Gastrocnemius medialis (tissue), 4 donors: ENCODE data around the gene SIK1.
"Not testable (repeated sequence)": the region's sequence is repeated elsewhere in the genome, so short reads cannot be mapped to it uniquely, and the experiment has no call there.

Source experiments
- CTCF ChIP-seq, 5 experiments: fragments of 450-650 bp in 3 of 5; fragments of 200-600 bp in 2 of 5; sonication (generic) in 2 of 5; IDR thresholded peaks in 4 of 5; conservative IDR thresholded peaks in 1 of 5; 1 replicate in 4 of 5; 2 replicates in 1 of 5; pipeline ENCODE4 v1.5.1; 2016 to 2019; ENCODE audit warnings: antibody characterized with exemption in 5 of 5, mild to moderate bottlenecking in 3 of 5, moderate library complexity in 3 of 5
- POLR2A ChIP-seq, 2 donors: fragments of 450-650 bp; IDR thresholded peaks; one replicate each; pipeline ENCODE4 v1.6.1; 2017; ENCODE audit warnings: antibody characterized with exemption in 2 of 2, mild to moderate bottlenecking in 2 of 2, moderate library complexity in 2 of 2

- TF ChIP-seq CTCF (IDR thresholded peaks at IDR 0.05 in 4 of 5, conservative IDR thresholded peaks at IDR 0.05 in 1 of 5); POLR2A (IDR thresholded peaks at IDR 0.05): not testable (repeated sequence)
Measured at GRCh38 chr21:43462932-43463331, 36.0 kb upstream of the SIK1 start.
